BJ (cell line): ENCODE results near the gene SFN. TPM values are rescaled to one million over a fixed set of nuclear protein-coding genes. Genes with fewer than 3 reads are reported as not detected.

Experiments used
- CTCF ChIA-PET: fragments of 350-600 bp; formaldehyde crosslinking; extraction: SDS; loops from one replicate; lab custom pipeline; 2021; ENCODE audit warnings: antibody characterized with exemption, inconsistent platforms; lab: Yijun Ruan, JAX
- POLR2A ChIA-PET: fragments of 300-600 bp; sonication (Branson Sonifier 250); formaldehyde crosslinking; extraction: SDS; loops from one replicate; lab custom pipeline; 2021; ENCODE audit warnings: antibody characterized with exemption; lab: Charles Lee
- DNase-seq: peaks from one replicate; pipeline ENCODE4 v3.0.0-alpha.2; 2011; ENCODE audit warnings: low read depth
- H3K27me3 ChIP-seq: 2 replicates; pipeline ENCODE4 v1.6.0; 2011; ENCODE audit warnings: low read length; ENCODE audit not compliant: control insufficient read depth, insufficient read depth
- H3K36me3 ChIP-seq: 2 replicates; pipeline ENCODE4 v1.5.1; 2011; ENCODE audit warnings: low read length; ENCODE audit not compliant: control insufficient read depth, insufficient read depth
- H3K4me3 ChIP-seq: 2 replicates; pipeline ENCODE4 v1.5.1; 2011; ENCODE audit warnings: low read depth, mild to moderate bottlenecking, control low read depth, low read length
- polyA plus RNA-seq: library from polyadenylated mRNA; depleted of rRNA; stranded (reverse); fragments of >200 nt; gene quantifications from 2 replicates; pipeline ENCODE4 v1.2.3, GENCODE V29; 2011
- TF ChIP-seq, protein P1 (sequence below): IDR thresholded peaks from 2 replicates; pipeline ENCODE4 v1.5.1; 2011; ENCODE audit warnings: low read depth, mild to moderate bottlenecking, control low read depth, inconsistent platforms, low read length, moderate library complexity; ENCODE audit not compliant: insufficient read depth

SFN gene
- polyA plus RNA-seq, 1 experiment = 0.20 TPM

DNA sequence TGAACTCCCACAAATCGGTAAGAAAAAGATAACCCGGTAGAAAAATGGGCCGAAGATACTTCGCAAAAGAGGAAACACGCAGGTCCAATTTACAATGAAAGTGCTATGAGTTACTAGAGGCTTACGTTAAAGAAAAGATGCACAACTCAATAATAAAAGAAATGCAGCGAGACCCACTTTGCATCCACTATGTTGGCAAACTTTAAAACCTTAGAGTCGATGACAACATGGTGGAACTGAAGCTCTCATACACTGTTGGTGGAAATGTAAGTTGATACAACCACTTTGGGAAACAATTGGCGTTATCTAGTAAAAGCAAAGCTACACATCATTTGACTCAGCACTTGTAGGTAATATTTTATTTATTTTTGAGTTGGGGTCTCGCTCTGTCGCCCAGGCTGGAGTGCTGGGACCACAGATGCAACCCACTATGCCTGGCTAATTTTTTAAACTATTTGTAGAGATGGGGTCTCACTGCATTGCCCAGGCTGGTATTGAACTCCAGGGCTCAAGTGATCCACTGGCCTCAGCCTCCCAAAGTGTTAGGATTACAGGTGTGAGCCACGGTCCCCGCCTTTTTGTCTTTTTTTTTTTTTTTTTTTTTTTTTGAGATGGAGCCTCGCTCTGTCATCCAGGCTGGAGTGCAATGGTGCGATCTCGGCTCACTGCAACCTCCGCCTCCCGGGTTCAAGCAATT is 38.0 kb downstream of the SFN start:
- DNase-seq = no peak
- H3K27me3 ChIP-seq = no peaks in the 10 kb centered on the region
- ChIA-PET POLR2A (interaction anchor here (1.0 to 2.3 kb wide), 2 partner anchors 11 to 21 kb away, joined by 3 to 16 read pairs; partner anchors contain the start of genes GPN2 and NUDC), CTCF (interaction anchor here (0.7 to 1.8 kb wide), 5 partner anchors 11 to 100 kb away, joined by 3 to 7 read pairs (median 3); partner anchors contain the start of gene GPN2)
- TF ChIP-seq, protein P1, sequence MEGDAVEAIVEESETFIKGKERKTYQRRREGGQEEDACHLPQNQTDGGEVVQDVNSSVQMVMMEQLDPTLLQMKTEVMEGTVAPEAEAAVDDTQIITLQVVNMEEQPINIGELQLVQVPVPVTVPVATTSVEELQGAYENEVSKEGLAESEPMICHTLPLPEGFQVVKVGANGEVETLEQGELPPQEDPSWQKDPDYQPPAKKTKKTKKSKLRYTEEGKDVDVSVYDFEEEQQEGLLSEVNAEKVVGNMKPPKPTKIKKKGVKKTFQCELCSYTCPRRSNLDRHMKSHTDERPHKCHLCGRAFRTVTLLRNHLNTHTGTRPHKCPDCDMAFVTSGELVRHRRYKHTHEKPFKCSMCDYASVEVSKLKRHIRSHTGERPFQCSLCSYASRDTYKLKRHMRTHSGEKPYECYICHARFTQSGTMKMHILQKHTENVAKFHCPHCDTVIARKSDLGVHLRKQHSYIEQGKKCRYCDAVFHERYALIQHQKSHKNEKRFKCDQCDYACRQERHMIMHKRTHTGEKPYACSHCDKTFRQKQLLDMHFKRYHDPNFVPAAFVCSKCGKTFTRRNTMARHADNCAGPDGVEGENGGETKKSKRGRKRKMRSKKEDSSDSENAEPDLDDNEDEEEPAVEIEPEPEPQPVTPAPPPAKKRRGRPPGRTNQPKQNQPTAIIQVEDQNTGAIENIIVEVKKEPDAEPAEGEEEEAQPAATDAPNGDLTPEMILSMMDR = no peak
- peaks cover 3% of the 10 kb centered on the region for H3K36me3 ChIP-seq
- peak overlapping the region; percentile 82 for H3K4me3 ChIP-seq

DNA sequence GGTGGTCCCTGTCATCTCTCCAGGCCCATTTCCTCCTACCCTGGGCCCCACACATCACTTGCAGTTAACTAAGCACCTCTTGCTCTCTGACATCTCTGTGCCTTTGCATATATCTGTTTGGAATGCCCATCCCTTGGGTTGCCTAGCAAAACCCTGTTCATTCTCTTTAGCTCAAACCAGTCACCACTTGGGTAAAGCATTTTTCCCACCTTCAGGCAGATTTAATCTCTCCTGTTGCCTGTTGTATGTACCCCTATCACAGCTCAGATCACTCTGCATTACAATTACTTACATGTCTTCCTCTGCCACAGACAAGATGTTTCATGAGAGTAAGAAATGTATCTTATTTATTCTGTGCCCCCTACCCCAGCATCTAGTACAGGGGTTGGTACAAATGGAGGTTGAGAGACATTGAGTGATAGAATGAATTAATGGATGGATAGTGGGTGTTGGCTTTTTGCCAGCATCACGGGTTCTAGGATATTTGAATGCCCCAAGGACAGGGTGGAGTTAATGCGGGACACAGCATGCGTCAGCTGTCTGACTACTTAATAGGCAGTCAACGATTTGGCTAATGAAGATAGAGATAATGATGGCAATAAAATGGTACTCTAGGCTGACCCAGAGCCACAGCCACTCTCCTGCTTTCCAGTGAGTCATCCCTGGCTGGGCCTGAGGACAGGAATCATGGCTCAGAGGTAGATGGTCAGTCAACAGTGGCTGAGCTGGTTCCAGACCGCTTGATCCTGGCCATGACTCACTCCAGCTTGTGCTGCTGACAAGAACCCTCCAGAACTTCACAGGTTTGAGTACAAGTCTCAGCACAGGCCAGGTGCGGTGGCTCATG is 44.3 kb downstream of the SFN start:
- ChIA-PET POLR2A (no interaction called here), CTCF (no interaction called here)
- DNase-seq = peak; percentile 73
- TF ChIP-seq, protein P1 = no peak
- H3K27me3 ChIP-seq = no peaks in the 10 kb centered on the region
- no peaks in the 10 kb centered on the region for H3K36me3 ChIP-seq
- no peak overlapping the region for H3K4me3 ChIP-seq

DNA sequence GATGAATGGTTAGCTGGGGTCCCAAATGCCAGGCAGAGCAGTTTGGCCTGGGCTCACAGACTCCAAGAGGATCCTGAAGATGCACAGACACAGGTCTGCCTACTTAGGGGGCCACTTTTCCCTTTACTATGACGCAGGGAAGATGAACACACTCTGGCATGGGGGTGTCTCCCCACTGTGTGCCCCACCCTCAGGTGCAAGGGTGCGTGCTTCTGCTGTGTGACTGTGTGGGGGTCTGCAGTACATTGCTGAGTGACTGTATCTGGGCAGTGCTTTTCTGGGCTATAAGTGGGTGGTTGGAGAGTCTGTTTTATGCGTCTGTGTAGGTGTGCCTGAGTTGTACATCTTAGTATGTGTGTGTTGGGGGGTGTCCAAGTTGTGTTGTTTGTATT is 47.0 kb downstream of the SFN start:
- ChIA-PET POLR2A (no interaction called here), CTCF (interaction anchor here (1.4 kb wide), 1 partner anchor 311 kb away, joined by 3 read pairs; no protein-coding TSS in a partner anchor)
- TF ChIP-seq, protein P1 = no peak

DNA sequence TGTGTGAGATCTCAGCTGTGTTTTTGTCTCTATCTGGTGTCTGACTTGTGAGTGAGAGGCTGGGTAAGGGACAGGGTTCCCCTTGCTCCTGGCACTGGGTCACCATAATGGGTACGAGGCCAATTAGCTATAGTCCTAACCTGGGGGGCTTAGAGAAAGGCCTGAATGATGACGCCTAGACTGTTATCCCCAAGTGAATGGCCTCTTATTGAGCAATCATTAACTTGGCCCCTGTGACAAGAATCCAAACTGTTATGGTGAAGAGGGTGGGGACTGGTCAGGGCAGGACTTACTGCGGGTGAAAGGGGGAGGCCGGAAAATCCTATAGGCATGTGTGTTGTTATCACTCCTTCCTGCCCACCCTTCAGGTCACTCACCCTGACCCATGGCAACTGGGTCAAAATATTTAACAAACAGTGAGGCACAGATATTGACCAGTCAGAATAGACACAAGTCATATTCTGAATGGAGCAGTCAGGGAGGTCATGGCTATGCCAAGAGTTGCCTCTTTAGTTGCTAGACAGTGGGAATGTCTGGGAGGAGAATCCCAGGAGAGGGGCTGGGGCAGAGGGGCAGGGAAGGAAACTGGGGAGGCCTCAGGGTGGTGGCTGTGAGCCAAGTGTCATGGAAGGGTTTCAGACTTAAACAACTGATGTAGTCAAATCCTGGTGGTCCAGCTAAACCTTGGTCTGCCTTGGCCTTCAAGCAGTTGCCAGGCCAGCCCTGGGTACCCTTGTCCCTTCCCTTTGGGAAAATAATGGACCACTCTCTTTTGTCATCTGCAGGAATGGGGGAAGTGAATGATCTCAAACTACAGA is 47.6 kb downstream of the SFN start:
- no peak overlapping the region for H3K4me3 ChIP-seq
- DNase-seq = no peak
- no peaks in the 10 kb centered on the region for H3K36me3 ChIP-seq
- ChIA-PET POLR2A (no interaction called here), CTCF (interaction anchor here (0.5 kb wide), 1 partner anchor 99 kb away, joined by 4 read pairs; no protein-coding TSS in a partner anchor)
- peaks cover 2% of the 10 kb centered on the region for H3K27me3 ChIP-seq
- TF ChIP-seq, protein P1 = no peak

More for the DNA sequence above, 47.0 kb downstream of the SFN start:
- H3K27me3 ChIP-seq = no peaks in the 10 kb centered on the region
- DNase-seq = no peak
- no peaks in the 10 kb centered on the region for H3K36me3 ChIP-seq
- no peak overlapping the region for H3K4me3 ChIP-seq
